GM18868 (cell line): ENCODE results near the gene CDH22.

Experiments used
- ATAC-seq: cut with Tn5 transposase; IDR thresholded peaks from one replicate; pipeline ENCODE4 v1.9.1; 2021; ENCODE audit warnings: mild to moderate bottlenecking, moderate library complexity; ENCODE audit not compliant: unreplicated experiment

Gene CDH22

GRCh38 chr20:46200582-46201570 is 107.4 kb downstream of the CDH22 start:
- ATAC-seq = no peak

DNA sequence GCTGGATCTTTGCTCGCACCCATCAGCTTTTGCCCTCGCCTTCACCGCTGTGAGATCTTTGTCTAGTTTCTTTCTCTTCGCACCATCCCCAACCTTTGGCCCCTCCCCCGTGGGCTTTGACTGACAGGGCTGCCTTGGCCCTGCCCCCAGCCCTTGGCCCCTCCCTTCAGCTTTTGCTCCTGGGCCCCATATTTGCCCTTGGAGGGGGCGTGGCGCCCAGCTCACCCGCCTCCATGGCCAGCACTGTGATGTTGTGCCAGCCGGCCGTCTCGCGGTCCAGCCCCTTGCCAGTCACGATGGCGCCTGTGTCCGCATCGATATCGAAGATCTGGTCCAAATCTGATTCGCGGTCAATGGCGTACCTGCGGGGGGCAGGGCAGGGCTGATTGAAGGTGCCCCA is 109.1 kb downstream of the CDH22 start:
- ATAC-seq = no peak

- no peak for ATAC-seq
Observed at GRCh38 chr20:46196990-46197389, 111.3 kb downstream of the CDH22 start.

DNA sequence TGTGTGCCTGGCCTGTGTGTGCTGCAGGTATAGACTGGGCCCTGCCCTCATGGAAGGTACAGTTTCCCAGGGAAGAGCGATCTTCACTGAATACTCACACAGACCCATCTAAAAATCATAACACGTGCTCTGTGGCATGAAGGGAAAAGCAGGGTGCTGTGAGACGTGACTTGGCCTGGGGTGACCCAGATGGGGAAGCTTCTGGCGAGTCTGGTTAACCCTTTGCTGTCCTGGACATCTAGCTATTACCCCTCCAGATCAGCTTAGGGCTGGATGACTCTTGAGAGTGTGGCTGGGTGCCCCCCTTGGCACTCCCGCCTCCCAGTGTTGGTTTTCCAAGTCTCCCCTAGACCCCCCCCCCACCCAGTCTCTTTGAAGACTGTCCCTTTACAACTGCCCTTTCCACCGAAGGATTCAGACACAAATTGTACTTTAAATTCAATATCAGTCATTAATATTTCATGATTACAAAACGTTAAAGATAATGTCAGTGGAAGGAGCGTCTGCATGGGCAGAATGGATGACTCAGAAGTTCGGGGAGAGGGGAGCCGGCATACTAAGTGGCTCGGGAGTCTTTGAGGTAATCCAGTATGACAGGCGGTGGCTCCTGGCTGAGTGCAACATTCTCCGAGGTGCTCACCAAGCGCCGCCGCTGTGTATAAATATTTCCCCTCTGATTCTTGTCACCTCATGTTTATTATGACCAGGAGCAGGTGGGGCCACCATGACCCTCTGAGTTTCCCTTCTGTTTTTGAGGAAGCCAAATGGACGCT is 112.8 kb downstream of the CDH22 start:
- ATAC-seq = no peak

GRCh38 chr20:46194409-46194808 is 113.9 kb downstream of the CDH22 start:
- no peak for ATAC-seq

DNA sequence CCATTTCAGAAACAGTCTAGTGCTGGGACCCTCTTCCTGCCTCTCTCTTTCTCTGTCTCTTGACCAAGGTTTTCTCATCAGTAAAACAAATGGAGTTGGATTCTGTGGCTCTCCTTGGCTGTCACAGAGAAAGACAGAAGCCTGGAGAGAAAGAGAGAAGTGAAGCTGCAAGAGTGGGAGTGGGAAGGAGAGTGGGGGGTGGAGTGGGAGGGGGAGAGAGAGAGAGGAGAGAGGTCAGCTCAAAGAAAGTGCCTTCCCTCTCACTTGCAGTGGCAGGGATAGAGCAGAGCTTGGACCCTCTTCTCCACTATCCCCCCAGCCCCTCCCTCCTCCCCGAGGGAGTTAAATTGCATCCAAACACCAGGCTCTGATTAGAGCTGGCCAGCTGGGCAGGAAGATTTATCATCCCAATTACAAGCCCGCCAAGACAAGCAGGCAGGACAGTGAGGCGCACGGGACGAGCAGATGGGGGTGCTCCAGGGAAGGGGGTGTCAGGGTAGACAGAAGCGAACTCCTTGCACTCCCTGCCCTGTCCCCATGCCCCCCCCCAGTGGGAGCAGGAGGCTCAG is 115.8 kb downstream of the CDH22 start:
- no peak for ATAC-seq

DNA sequence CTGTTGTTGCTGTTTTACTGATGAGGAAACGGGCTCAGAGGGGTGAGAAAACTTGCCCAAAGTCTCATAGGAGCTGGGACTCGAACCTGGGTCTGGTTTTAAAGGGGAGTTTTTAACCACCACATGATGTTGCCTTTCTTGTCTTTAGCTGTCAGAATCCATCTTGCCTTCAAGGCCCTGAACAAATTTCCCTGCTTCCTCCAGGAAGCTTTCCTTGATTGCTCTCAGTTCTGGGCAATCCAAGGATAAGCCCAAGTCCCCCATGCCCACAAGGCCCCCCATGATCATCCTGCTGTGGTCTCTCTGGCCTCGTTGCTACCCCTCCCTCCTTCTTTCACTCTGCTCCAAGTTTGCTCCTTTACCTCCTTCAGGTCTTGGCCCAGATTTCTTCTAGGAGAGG is 116.7 kb downstream of the CDH22 start:
- no peak for ATAC-seq

DNA sequence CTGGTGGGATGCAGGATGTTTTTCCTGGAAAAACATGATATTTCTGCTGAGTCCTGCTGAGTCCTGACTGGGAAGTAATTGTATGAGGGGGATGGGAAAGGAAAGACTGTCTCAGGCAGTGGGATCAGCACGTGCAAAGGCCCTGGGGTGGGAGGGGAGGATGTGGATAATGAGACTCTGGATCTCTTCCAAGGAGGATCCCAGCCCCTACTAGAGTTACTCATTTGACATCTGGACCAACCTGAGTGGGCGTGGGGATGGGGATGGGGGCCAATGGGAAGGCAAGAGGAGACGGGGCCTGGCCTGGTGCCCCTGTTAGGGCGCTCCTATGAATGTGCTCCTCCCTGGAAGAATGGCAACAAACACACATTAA is 117.1 kb downstream of the CDH22 start:
- no peak for ATAC-seq

DNA sequence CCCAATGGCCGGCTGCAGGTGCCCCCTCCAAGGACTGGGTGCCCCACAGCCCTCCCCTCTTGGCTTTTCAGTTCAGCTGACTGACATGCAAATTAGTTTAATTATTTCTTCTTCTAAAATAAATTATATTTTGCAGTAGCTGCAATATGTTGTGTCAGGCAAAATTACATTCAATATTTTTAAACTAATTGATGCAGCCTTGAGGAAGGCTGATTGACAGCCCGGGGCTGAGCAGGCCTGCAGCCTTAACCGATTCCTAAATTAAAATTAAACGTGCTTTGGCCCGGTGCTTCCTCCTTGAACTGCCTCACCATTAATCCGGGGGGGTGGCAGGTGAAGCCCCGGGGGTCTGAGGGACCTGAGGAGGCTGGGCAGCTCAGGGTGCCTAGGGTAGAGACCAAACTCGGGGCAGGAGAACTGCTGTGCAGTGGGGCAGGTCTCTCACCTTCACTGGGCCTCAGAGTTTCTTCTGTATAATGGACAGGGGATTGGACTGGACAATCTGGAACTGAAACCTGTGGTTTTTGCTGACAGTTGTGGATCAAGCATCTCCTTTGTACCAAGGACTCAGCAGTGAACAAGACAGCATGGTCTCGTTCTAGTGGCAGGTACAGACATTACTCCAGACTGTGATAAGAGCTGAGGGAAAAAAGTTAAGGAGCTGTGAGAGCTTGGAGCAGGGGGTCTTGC is 117.7 kb downstream of the CDH22 start:
- ATAC-seq = no peak

DNA sequence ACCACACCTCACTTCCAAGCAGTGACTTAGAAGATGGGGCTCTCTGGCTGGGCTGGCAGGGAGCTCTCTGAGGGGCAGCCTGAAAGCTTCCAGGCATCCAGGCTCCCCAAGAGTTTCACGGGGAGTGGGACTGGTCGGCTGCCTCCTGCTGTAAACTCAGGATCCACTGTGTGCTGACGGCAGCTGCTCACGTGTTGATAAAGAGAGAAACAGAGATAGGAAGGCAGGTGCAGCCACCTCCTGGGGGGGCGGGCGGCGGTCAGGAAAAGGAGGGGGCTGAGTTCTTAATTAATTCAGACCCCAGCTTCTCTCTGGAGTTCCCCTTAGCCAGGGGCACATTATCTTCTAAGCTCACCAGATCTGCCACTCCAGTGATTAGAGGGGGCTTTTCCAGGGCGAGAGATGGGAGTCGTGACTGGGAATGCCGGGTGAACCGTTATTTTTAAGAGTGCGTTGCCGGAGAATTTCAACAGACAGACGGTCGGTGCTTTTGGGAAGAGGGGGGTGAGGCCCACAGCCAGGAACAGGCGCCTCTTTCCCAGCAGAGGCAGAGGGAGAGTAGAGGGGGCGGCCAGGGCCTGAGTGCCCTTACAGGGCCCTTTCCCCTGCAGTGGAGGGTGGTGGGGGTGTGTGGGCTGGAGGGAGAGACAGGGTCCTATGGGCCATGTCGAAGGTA is 119.3 kb downstream of the CDH22 start:
- ATAC-seq = no peak

DNA sequence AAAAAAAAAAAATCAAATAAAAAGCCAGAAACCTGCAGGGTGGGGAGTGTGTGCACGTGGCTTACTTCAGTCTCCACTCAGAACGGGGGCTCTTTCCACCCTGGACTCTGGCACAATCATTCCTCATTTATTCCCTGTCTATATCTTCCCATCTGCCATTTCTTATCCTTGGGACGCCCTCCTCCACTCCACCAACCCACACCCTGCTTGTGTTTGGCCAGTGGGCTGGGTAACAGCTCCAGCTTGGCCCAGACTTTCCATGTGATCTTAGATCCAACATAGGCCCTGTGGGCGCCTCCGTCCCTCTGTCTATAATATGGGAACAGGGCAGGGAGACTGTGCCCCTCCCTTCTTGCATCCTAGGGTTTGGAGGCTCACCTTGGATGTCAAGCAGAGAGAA is 122.1 kb downstream of the CDH22 start:
- ATAC-seq = no peak

- no peak for ATAC-seq
Observed at GRCh38 chr20:46185353-46185752, 122.9 kb downstream of the CDH22 start.

- ATAC-seq = no peak
Observed at GRCh38 chr20:46183768-46184167, 124.5 kb downstream of the CDH22 start.

- ATAC-seq = no peak
Observed at GRCh38 chr20:46182276-46183200, 125.8 kb downstream of the CDH22 start.

DNA sequence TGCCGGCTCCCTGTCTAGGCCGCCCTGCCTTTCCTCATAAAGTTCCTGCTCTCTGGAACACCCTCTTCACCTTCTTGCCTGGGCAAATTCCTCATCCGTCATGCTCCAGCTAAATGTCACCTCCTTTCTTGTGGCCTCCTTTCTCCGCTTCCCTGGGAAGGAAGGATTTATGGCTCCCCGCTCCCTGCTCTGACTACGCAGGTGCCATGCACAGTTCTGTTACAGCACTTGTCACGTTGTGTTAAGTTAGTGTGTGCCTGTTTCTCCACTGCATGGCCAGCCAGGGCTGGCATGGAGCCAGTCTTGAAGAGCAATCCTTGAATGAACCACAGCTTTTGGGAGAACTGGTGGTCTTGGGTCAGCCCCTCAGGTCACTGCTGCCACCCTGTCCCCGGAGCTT is 128.4 kb downstream of the CDH22 start:
- no peak for ATAC-seq

GRCh38 chr20:46178891-46179290 is 129.4 kb downstream of the CDH22 start:
- no peak for ATAC-seq

- no peak for ATAC-seq
Observed at GRCh38 chr20:46177768-46178167, 130.5 kb downstream of the CDH22 start.

DNA sequence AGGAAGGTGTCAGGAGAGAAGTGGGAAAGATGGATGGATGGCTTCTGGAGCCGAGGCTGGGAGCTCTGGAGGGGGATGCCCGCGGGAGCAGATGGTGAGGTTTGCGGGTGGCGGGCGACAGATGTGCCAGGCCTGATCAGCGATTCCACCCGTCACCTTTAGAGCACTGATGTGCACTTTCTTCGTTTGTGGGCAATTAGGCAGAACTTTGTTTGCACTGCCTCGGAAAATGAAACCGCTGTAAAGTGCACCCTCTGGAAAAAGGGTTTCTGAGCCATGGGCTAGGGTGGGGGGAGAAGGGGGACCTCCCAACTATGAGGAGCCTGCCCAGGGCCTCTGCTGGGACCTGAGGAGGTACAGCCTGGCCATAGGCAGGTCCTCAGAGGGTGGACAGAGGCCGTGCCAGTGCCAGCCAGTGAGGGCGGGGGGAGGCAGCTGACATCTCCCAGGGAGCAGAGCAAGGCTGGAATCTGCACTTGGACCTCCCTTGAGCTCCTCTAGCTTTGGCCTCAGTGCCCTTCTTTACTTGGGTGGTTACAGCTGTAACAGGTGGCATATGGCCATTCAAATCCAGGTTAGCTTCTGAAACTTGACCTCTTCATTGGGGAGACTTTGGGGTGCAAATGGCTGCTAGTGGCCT is 131.4 kb downstream of the CDH22 start:
- no peak for ATAC-seq

DNA sequence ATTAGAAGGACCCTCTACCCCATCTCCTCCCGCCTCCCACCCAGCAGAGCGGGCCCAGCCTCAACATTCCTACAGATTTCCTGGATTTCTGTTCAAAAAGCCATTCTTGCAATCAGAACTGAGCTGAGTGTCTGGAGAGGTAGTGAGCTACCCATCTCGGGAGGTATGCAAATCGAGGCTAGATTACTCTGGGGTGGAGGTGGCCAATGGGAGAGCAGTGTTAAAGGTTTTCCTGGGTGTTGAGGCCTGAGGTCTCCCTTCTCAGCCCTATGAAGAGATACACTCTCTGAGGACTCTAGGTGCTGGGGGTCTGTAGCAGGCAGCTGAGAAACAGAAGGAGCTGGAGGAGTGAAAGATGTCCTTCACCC is 133.2 kb downstream of the CDH22 start:
- ATAC-seq = no peak
